Activated naive CD4-positive, alpha-beta T cell treated with Interleukin-2 at 50 U/mL for 16 hours (primary cell): ENCODE data around the gene ADAMTS6.

Experiments
- DNase-seq: peaks from one replicate; pipeline ENCODE4 v3.0.0-alpha.2; 2020

Gene ADAMTS6

DNA sequence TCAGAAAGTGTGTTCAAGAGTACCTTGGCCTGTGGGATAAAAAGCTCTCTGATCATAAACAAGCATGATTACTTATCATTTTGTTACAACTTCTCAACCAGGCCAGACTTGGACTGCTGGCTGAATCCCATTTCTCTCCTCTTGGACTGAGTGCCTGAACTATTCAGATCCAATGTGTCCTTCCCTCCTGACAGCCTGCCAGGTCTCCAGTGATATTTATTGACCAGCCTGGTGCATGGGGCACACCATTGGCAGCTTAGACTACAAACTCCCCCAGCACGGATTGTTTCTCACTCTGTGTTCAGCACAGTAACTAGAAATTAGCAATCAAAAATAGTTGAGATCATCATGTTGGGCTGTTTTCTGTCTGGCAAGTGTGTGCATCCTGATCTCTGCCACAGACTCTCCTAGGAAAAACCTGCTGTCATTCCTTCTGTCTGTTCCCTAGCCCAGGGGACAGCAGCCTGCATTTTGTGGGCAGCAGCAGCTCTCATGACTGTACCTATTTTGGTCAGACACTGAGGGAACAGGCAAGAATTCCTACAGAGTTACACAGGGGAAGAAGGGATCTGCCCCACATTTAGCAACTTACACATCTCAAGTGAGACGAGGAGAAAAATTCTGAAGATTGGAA lies 348.1 kb downstream of the ADAMTS6 start:
- DNase-seq = no peak

DNA sequence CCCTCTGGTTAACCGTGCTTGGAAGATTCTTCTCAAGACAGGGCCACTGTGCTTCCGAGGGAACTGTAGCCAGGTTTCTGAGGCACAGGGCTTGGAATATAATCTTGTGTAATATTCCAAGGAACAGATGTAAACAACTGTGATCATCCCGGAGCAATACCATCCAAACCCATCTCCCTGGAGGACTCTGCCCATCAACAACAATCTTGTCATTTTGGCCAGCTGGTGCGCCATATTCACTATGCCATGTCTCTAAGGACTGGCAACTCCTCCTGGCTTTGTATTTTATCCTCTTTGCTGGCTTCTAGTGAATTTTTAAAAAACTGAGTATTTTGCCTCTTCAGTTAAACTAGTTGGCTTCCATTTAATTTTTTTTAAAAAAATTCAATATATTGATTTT lies 349.3 kb downstream of the ADAMTS6 start:
- DNase-seq = no peak

GRCh38 chr5:65128226-65128625 lies 353.5 kb downstream of the ADAMTS6 start:
- no peak for DNase-seq

- DNase-seq = no peak
Measured at GRCh38 chr5:65127161-65127901, 354.4 kb downstream of the ADAMTS6 start.

GRCh38 chr5:65126542-65127069 lies 355.1 kb downstream of the ADAMTS6 start:
- DNase-seq = no peak

DNA sequence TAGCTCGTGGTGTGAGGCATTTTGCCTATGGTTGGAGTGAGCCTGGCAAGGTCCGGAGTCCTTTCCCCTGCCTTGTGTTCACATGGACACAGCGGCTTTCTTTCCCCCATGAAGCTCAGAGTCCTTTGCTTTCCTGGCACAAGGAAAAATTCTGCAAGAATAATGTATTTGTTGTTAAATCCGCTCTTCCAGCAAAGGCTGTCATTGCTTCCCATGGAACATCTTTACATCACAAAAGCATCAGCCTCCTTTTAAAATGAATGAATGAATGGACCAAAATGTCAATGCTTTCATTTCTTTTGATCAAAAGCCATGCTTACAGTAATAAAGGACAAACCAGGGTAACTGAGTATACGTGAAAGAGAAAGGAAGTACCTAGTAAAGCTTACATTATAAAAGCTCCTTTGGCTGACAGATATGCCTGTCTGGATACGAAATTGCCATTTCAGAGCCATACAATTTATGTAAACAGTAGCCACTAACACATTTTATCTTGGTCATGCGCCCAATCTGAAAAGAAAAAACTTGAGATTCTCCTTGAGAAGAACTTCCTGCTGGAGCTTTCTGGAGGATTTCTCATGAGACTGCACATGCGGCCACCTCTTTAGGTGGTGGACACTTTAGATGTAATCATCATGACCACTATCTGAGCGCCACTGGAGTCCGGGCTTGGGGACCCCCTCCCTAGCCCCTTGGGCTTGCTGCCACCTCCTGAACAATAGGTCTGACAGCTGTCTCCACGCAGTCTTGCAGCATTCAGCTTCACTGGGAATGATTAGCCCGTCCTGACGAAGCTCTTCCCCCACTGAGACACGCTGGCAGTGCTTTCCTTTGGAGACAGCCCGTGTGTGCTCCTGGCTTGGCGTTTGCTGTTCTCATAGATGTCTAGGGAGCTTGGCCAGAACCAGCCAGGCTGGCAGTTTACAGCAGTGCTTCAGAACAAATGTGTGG lies 355.9 kb downstream of the ADAMTS6 start:
- DNase-seq = no peak

GRCh38 chr5:65121880-65122436 lies 359.8 kb downstream of the ADAMTS6 start:
- no peak for DNase-seq

- no peak for DNase-seq
Measured at GRCh38 chr5:65120371-65120967, 361.3 kb downstream of the ADAMTS6 start.

- DNase-seq = no peak
Measured at GRCh38 chr5:65117525-65117924, 364.2 kb downstream of the ADAMTS6 start.

- DNase-seq = no peak
Measured at GRCh38 chr5:65113771-65114170, 367.9 kb downstream of the ADAMTS6 start.

- DNase-seq = no peak
Measured at GRCh38 chr5:65111961-65112658, 369.6 kb downstream of the ADAMTS6 start.

DNA sequence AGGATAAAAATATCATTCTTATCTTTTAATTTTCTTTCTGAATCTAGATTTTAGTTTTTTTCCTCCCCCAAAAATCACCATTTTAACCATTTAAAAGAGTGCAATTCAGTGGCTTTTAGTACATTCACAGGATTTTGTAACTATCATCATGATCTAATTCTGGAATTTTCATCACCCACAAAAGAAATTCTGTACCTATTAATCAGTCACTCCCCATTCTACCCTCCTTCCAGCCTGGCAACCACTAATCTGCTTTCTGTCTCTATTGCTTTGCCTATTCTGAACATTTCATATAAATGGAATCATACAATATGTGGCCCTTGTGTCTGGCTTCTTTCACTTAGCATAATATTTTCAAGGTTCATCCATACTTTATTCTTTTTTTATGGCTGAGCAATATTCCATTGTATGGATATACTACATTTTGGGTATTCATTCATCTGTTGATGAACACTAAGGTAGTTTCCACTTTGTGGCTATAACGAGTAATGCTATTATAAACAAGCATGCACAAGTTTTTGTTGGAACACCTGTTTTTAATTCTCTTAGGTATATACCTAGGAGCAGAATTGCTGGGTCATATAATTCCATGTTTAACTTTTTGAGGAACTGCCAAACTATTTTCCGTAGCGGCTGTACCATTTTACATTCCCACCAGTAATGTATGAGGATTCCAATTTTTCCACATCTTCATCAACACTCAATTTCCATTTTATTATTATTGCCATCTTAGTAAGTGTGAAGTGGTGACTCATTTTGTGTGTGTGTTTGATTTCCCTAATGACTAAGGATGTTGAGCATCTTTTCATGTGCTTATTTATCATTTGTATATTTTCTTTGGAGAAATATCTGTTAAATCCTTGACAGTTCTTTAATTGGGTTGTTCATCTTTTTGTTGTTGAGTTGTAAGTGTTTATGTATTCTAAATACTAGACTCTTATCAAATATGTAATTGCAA lies 372.7 kb downstream of the ADAMTS6 start:
- no peak for DNase-seq

- no peak for DNase-seq
Measured at GRCh38 chr5:65105301-65105700, 376.4 kb downstream of the ADAMTS6 start.

GRCh38 chr5:65104831-65105230 lies 376.9 kb downstream of the ADAMTS6 start:
- no peak for DNase-seq

DNA sequence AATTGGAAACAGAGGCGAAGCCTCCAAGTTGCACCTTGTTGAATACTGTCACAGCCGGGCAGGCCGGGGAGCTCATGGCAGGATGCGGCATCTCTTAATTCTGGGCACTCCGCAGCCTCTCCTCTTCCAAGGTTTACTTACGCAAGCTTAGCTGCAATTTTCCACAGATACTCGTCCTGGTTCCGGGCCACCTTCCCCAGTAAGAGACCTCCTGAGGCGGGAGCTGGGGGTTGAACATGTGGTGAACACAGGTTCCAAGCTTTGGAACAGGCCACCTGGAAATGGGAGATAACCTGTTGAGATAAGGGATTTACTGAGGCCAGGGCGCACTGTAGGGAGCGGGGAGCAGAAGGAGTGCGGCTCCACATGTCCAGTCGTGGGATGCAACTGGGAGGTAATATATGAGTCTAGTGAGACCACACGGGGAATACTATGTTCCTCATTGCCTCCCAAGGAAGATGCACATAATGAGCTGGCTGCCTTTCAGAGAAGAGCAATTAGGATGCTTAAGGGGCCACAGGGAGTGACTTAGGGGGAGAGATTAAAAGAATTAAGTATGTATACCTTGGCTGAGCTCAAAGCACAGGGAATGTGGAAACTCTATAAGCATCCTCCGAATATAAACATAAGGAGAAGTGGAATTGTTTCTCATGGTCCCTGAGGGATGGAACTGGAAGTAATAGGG lies 377.8 kb downstream of the ADAMTS6 start:
- DNase-seq = no peak

GRCh38 chr5:65102976-65103711 lies 378.6 kb downstream of the ADAMTS6 start:
- peak; percentile 51 for DNase-seq

DNA sequence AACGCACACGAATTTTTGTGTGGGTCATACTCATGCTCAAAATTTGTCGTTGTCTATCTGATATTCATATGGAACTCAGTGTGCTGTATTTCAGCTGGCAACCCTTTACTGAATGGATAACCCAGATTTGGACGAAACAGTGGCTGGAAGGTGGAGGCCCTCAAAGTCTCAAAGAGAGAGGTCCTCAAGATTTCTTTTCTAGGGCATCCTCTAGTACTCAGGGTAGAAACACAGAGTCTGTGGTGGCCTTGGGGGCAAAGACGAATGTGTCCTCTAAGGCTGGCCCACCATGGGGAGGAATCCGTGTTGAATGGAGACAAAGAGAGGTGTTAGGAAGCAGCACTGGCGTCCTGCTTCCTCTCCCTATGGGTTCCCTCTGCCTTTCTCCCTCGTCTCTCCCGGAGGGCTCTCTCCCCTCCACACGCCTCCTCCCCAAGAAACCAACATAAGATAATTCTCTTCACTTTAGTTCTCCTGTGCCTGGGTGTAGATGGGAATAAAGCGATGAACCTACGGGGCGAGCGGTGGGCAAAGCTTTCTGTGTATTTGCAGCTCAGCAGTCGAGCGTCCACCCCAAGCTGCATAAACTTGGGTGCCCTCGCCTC lies 379.2 kb downstream of the ADAMTS6 start:
- no peak for DNase-seq

GRCh38 chr5:65101632-65102100 lies 380.1 kb downstream of the ADAMTS6 start:
- no peak for DNase-seq
